GM18907 (cell line): Measurements from ENCODE around the gene BABAM2.

Experiments used
- ATAC-seq: cut with Tn5 transposase; IDR thresholded peaks from one replicate; pipeline ENCODE4 v1.9.1; 2021; ENCODE audit warnings: mild to moderate bottlenecking, moderate library complexity; ENCODE audit not compliant: unreplicated experiment

The BABAM2 gene

GRCh38 chr2:28336982-28337627, 446.6 kb downstream of the BABAM2 start:
- no peak for ATAC-seq

GRCh38 chr2:28338046-28338817, 447.7 kb downstream of the BABAM2 start:
- no peak for ATAC-seq

- no peak for ATAC-seq
Observed at GRCh38 chr2:28338831-28339321, 448.3 kb downstream of the BABAM2 start.

- ATAC-seq: no peak
Observed at GRCh38 chr2:28339516-28340175, 449.1 kb downstream of the BABAM2 start.

GRCh38 chr2:28340312-28341202, 450.0 kb downstream of the BABAM2 start:
- ATAC-seq: no peak

GRCh38 chr2:28341208-28341891, 450.8 kb downstream of the BABAM2 start:
- no peak for ATAC-seq

GRCh38 chr2:28342081-28342967, 451.8 kb downstream of the BABAM2 start:
- no peak for ATAC-seq

- no peak for ATAC-seq
Observed at GRCh38 chr2:28343184-28343942, 452.8 kb downstream of the BABAM2 start.

- no peak for ATAC-seq
Observed at GRCh38 chr2:28343971-28344715, 453.6 kb downstream of the BABAM2 start.

GRCh38 chr2:28344756-28345373, 454.3 kb downstream of the BABAM2 start:
- no peak for ATAC-seq

- no peak for ATAC-seq
Observed at GRCh38 chr2:28345619-28346018, 455.1 kb downstream of the BABAM2 start.

- no peak for ATAC-seq
Observed at GRCh38 chr2:28346587-28346986, 456.1 kb downstream of the BABAM2 start.

GRCh38 chr2:28347193-28347592, 456.7 kb downstream of the BABAM2 start:
- no peak for ATAC-seq

GRCh38 chr2:28347596-28347995, 457.1 kb downstream of the BABAM2 start:
- ATAC-seq: no peak

- ATAC-seq: no peak
Observed at GRCh38 chr2:28348149-28348567, 457.6 kb downstream of the BABAM2 start.

GRCh38 chr2:28348921-28349320, 458.4 kb downstream of the BABAM2 start:
- no peak for ATAC-seq

- no peak for ATAC-seq
Observed at GRCh38 chr2:28349546-28350165, 459.1 kb downstream of the BABAM2 start.
